ENCODE measurements around the gene PALD1. TPM values are rescaled to one million over a fixed set of nuclear protein-coding genes. Genes with fewer than 3 reads are reported as not detected.

The PALD1 gene
- total and polyA plus RNA-seq, 2 of the 13 experiments (the other 11 are each of a cell fraction or from before 2014, with no cell fraction given), result 0.07 to 0.09 TPM

- Histone ChIP-seq H3K27ac (ENCODE audit: extremely low read length, insufficient read depth, low read length) (no peak overlapping the region), H3K4me2 (ENCODE audit: low read depth, low read length) (no peak overlapping the region), H3K79me2 (ENCODE audit: insufficient read depth, low read length) (no peaks in the 10 kb centered on the region), H3K4me3 (replicated peaks in 1 of 3; ENCODE audit: insufficient read depth in 1 of 3, low read depth in 2 of 3, low read length in 3 of 3) (no peak overlapping the region), H3K9ac (ENCODE audit: insufficient read depth, low read depth, low read length) (no peak overlapping the region), H3K4me1 (ENCODE audit: insufficient read depth, low read length) (peaks cover 29% of the 10 kb centered on the region), H4K20me1 (ENCODE audit: insufficient read depth, low read length) (no peaks in the 10 kb centered on the region), H3K9me3 (ENCODE audit: low read length) (no peaks in the 10 kb centered on the region), H3K36me3 (replicated peaks in 1 of 2; ENCODE audit: control insufficient read depth in 1 of 2, insufficient read depth in 2 of 2, low read length in 2 of 2) (no peaks in the 10 kb centered on the region), H2AFZ (ENCODE audit: low read length) (no peak overlapping the region), H3K27me3 (ENCODE audit: control insufficient read depth in 1 of 2, insufficient read depth in 2 of 2, low read length in 2 of 2) (peaks cover 2 to 20% of the 10 kb centered on the region in 2 experiments; a peak in 3 of 5 replicates)
- BruUV-seq (replicated peaks), result no TSS peak
- DNase-seq (ENCODE audit: low spot score) (no peak), ATAC-seq (no peak; the same call in 2 of the 3 replicates), FAIRE-seq (no peak)
- ChIA-PET CTCF (ENCODE audit: low intra/inter-chr PET ratio, low total read pairs) (no interaction called here), POLR2A (no interaction called here)
- in situ Hi-C loops (cut with HindIII; ENCODE audit: extremely low pct_ligation_motif_present, low pct_unique_long_range_greater_than_20kb), result no loop called here
- TF ChIP-seq ZNF350 (CRISPR knock-in tag; IDR thresholded peaks at IDR 0.05; ENCODE audit: borderline replicate concordance, low read depth) (no peak), CTCF (CRISPR knock-in tag; IDR thresholded peaks at IDR 0.05) (no peak), REPIN1 (CRISPR knock-in tag; IDR thresholded peaks at IDR 0.05; ENCODE audit: borderline replicate concordance, low read depth) (no peak), NFIB (CRISPR knock-in tag; IDR thresholded peaks at IDR 0.05; ENCODE audit: borderline replicate concordance) (no peak), ZSCAN22 (CRISPR knock-in tag; IDR thresholded peaks at IDR 0.05) (no peak), RARG (CRISPR knock-in tag; IDR thresholded peaks at IDR 0.05; ENCODE audit: low read depth) (no peak), ZNF468 (CRISPR knock-in tag; IDR thresholded peaks at IDR 0.05) (no peak), ZNF20 (CRISPR knock-in tag; IDR thresholded peaks at IDR 0.05) (no peak)
- WGBS (ENCODE audit: low lambda C conversion rate), result 42% methylated on average over 3 of the region's 4 CpGs
- intact Hi-C loops (cut with micrococcal nuclease; ENCODE audit: unreplicated experiment), result no loop called here
Measured at GRCh38 chr10:70499836-70500167, 21.2 kb downstream of the PALD1 start.

Measured in HepG2 (cell line).